ENCODE measurements around the gene PRDM16. TPM values are rescaled to one million over a fixed set of nuclear protein-coding genes. Genes with fewer than 3 reads are reported as not detected.

Gene PRDM16
- total RNA-seq, 1 experiment from 2014 or later = 0.09 TPM

DNA sequence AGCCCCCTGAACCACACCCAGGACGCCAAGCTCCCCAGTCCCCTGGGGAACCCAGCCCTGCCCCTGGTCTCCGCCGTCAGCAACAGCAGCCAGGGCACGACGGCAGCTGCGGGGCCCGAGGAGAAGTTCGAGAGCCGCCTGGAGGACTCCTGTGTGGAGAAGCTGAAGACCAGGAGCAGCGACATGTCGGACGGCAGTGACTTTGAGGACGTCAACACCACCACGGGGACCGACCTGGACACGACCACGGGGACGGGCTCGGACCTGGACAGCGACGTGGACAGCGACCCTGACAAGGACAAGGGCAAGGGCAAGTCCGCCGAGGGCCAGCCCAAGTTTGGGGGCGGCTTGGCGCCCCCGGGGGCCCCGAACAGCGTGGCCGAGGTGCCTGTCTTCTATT, 342.8 kb downstream of the PRDM16 start:
- Mint-ChIP-seq H3K27ac (ENCODE audit: unreplicated experiment) (no peak overlapping the region), H3K36me3 (ENCODE audit: insufficient read depth, unreplicated experiment) (no peaks in the 10 kb centered on the region), H3K4me1 (ENCODE audit: low read depth, unreplicated experiment) (no peaks in the 10 kb centered on the region), H3K27me3 (ENCODE audit: unreplicated experiment) (peaks cover 36% of the 10 kb centered on the region), H3K4me3 (ENCODE audit: low read depth, unreplicated experiment) (no peak overlapping the region), H3K9me3 (ENCODE audit: low read depth, unreplicated experiment) (no peaks in the 10 kb centered on the region)
- intact Hi-C loops (cut with micrococcal nuclease; ENCODE audit: unreplicated experiment) = no loop called here
- CTCF ChIA-PET = no interaction called here
- no peak for DNase-seq
- BruUV-seq (replicated peaks) = no TSS peak
- TF ChIP-seq, protein P1, sequence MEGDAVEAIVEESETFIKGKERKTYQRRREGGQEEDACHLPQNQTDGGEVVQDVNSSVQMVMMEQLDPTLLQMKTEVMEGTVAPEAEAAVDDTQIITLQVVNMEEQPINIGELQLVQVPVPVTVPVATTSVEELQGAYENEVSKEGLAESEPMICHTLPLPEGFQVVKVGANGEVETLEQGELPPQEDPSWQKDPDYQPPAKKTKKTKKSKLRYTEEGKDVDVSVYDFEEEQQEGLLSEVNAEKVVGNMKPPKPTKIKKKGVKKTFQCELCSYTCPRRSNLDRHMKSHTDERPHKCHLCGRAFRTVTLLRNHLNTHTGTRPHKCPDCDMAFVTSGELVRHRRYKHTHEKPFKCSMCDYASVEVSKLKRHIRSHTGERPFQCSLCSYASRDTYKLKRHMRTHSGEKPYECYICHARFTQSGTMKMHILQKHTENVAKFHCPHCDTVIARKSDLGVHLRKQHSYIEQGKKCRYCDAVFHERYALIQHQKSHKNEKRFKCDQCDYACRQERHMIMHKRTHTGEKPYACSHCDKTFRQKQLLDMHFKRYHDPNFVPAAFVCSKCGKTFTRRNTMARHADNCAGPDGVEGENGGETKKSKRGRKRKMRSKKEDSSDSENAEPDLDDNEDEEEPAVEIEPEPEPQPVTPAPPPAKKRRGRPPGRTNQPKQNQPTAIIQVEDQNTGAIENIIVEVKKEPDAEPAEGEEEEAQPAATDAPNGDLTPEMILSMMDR (IDR thresholded peaks at IDR 0.05; ENCODE audit: unreplicated experiment) = no peak

DNA sequence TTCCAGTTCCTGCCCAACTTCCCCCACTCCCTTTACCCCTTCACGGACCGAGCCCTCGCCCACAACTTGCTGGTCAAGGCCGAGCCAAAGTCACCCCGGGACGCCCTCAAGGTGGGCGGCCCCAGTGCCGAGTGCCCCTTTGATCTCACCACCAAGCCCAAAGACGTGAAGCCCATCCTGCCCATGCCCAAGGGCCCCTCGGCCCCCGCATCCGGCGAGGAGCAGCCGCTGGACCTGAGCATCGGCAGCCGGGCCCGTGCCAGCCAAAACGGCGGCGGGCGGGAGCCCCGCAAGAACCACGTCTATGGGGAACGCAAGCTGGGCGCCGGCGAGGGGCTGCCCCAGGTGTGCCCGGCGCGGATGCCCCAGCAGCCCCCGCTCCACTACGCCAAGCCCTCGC, 343.4 kb downstream of the PRDM16 start:
- no peaks in the 10 kb centered on the region for H3K36me3 Mint-ChIP-seq (ENCODE audit: insufficient read depth, unreplicated experiment)

DNA sequence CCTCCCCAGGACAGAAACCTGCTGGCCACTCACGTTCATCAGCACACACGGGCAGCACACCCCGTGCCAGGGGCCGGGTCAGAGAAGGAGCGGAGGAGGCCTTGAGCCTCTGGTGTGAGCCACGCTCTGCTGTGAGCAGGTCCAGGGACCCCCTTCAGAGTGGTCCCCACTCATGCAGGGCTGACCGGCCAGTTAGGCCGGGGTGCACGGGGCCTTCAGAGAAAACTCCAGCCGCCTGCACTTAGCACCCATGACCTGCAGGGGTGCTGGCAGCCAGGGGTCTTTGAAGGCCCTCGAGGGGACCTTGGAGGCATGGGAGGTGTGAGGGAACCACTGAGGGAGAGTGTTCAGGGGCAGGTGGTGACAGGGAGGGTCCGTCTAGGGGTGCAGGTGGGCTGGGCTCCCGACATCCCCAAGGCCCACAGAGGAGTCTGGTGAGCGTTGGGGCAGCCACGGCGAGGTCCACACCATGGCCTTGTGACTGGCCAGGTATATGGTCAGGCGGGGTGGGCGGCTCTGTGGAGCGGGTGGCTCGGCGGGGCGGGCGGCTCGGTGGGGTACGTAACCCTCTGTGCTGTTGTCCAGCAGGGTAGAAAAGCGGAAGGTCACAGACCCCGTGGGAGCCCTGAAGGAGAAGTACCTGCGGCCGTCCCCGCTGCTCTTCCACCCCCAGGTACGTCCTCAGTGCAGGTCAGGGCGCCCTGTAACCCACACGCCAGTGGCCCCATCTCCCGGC, 345.1 kb downstream of the PRDM16 start:
- intact Hi-C loops (cut with micrococcal nuclease; ENCODE audit: unreplicated experiment) = no loop called here
- H3K4me1 Mint-ChIP-seq (ENCODE audit: low read depth, unreplicated experiment) = no peaks in the 10 kb centered on the region
- H3K9me3 Mint-ChIP-seq (ENCODE audit: low read depth, unreplicated experiment) = no peaks in the 10 kb centered on the region
- CTCF ChIA-PET = no interaction called here
- H3K27me3 Mint-ChIP-seq (ENCODE audit: unreplicated experiment) = peaks cover 36% of the 10 kb centered on the region
- no peak overlapping the region for H3K4me3 Mint-ChIP-seq (ENCODE audit: low read depth, unreplicated experiment)
- no peak for DNase-seq
- BruUV-seq (replicated peaks) = no TSS peak
- TF ChIP-seq, protein P1 (IDR thresholded peaks at IDR 0.05; ENCODE audit: unreplicated experiment) = no peak
- no peak overlapping the region for H3K27ac Mint-ChIP-seq (ENCODE audit: unreplicated experiment)
- H3K36me3 Mint-ChIP-seq (ENCODE audit: insufficient read depth, unreplicated experiment) = no peaks in the 10 kb centered on the region

More for the DNA sequence above, 343.4 kb downstream of the PRDM16 start:
- Mint-ChIP-seq H3K9me3 (ENCODE audit: low read depth, unreplicated experiment) (no peaks in the 10 kb centered on the region), H3K4me3 (ENCODE audit: low read depth, unreplicated experiment) (no peak overlapping the region), H3K4me1 (ENCODE audit: low read depth, unreplicated experiment) (no peaks in the 10 kb centered on the region), H3K27ac (ENCODE audit: unreplicated experiment) (no peak overlapping the region), H3K27me3 (ENCODE audit: unreplicated experiment) (peaks cover 36% of the 10 kb centered on the region)
- BruUV-seq (replicated peaks) = no TSS peak
- CTCF ChIA-PET = no interaction called here
- TF ChIP-seq, protein P1 (IDR thresholded peaks at IDR 0.05; ENCODE audit: unreplicated experiment) = no peak
- no peak for DNase-seq
- intact Hi-C loops (cut with micrococcal nuclease; ENCODE audit: unreplicated experiment) = no loop called here

DNA sequence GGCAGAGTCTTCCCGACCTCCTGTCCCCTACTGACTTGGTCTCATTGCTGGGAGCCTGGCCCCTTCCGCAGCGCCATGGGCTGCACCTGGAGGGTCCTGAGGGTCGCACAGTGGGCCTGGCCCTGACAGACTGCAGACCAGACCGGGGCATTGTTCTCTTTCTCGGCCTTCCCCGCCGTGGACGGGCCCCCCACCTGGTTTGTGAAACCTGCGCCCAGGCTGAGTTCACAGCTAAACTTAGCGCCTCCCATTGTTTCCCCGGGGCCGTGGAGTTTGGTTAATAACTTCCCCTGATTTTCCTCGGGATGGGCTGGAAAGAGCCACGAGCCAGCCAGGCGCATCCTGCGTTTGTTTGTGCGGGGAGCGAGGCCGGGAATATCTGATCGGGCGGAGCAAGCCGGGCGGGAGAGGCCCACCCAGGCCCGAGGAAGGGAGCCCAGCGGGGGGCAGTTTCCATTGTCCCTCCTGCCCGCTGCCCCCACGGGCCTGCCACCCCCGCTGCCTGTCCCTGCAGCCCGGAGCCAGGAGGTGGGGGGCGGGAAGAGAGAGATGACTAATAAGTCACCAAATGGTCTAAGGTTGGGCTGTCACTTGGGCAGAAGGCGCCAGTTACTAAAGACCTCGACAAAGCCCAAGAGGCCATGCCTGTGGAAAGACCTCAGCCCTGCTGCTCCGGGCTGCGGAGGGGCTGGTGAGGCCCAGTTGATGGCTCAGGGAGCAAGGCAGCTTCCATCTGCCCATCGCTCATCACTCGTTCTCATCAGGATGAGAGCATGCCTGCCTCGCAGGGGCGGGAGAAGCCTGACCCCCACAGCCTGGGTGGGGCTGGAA, 346.5 kb downstream of the PRDM16 start:
- no peaks in the 10 kb centered on the region for H3K36me3 Mint-ChIP-seq (ENCODE audit: insufficient read depth, unreplicated experiment)
- TF ChIP-seq, protein P1 (IDR thresholded peaks at IDR 0.05; ENCODE audit: unreplicated experiment) = no peak
- no peaks in the 10 kb centered on the region for H3K4me1 Mint-ChIP-seq (ENCODE audit: low read depth, unreplicated experiment)
- H3K27me3 Mint-ChIP-seq (ENCODE audit: unreplicated experiment) = peaks cover 47% of the 10 kb centered on the region
- H3K27ac Mint-ChIP-seq (ENCODE audit: unreplicated experiment) = no peak overlapping the region
- H3K4me3 Mint-ChIP-seq (ENCODE audit: low read depth, unreplicated experiment) = no peak overlapping the region
- intact Hi-C loops (cut with micrococcal nuclease; ENCODE audit: unreplicated experiment) = no loop called here
- CTCF ChIA-PET = interaction anchor here (0.6 kb wide), 1 partner anchor 98 kb away, joined by 3 read pairs; no protein-coding TSS in a partner anchor
- no peaks in the 10 kb centered on the region for H3K9me3 Mint-ChIP-seq (ENCODE audit: low read depth, unreplicated experiment)
- DNase-seq = no peak
- no TSS peak for BruUV-seq (replicated peaks)
